Stimulated activated CD8-positive, alpha-beta memory T cell treated with anti-CD3 and anti-CD28 coated beads, Interleukin-7, amount 100 ng/mL, for 48 hours (primary cell): ENCODE results near the gene STYXL2.

Experiments used
- DNase-seq, 2 donors: peaks; one replicate each; pipeline ENCODE4 v3.0.0-alpha.2; 2020; ENCODE audit warnings: low read depth in 1 of 2; ENCODE audit errors: extremely low read depth in 1 of 2

Gene STYXL2

DNA sequence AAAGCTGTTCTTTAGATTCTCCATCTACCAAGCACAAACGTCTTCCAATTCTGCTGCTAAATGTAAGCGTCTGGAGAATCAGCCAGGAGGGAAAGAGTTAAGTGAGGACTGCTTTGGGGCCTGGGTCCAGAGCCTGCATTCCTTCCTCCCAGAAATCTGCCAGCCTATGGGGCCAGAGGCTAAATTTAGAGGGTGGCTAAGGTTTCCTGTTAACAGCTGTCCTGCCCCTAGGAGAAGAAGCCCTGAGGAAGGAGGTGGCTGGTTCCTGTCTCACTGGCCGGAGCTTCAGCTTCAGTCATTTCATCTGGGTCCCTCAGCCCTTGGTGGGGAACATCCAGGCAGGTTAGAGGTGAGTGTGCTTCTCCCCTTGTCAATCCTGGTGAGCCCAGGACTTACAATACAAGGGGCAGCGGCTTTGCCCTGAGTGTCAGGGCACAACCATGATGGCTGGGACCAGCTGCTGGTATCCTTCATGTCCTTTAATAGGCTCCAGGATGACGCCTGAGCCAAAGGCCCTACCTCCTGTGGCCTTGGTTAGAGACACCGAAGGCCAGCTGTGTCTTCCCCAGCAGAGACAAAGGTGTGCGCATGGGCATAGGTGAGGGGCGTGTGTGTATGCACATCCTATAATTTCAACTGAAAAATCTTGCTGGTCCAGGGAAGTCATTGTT is at the start of gene STYXL2:
STYXL2 (plus strand) TSS at position 230 of the 671 bp plus-strand sequence. CDS start 775 bp downstream, outside the sequence.
- DNase-seq = no peak

DNA sequence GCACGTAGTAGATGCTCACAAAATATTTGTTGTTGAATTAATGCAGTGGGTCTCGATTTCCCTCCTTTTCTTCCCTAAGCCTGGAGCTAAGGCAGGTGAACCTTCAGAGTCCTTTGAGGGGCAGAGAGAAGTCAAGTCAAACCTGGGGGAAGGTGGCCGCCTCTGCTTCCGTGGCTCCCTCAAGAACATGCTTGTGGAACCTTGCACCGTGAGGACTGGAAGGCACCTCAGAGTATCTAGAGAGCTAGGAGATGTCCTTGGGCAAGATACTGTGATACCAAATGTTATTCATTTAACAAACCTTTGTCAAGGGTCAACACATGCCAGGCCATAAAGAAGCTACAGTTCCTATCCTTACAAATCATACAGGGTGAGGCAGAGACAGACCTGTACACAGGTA is 42.0 kb upstream of the STYXL2 start:
- DNase-seq = no peak

DNA sequence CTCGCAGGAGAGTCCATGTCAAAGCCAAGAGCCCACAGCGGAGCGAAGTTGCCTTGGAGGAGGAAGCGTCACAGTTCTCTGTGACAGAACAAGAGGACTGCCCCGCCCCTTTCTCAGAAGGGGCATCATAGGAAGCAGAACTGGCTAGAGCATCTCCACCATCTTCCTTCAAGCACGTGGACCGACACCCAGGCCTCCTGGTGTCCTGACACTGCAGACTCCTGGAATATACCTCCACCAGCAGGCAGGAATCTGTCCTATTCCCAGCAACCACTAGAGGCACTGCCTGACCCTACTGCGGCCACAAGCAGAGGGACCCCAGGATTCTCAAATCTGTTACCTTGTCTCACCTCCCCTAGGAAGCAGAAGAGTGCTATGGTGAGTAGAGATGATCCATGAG is 41.5 kb upstream of the STYXL2 start:
- DNase-seq = no peak

DNA sequence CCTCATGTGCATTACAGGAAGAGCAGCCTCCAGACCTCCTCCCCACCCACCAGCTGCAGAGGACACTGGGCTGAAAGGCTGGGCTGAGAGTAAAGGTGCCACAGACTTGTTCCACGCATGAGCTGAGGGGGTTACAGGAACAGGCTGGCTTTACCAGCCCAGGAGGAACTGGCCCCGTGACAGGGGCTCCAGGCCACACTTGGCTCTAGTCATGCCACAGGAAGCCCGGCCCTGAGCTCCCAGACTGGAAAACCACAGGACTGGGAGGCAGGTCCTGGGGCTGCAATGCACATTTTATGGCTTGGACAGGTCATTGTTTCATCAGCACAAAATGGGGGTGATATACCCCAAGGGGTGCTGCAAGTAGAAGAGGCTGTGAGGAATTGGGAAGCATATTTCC is 39.3 kb upstream of the STYXL2 start:
- no peak for DNase-seq

DNA sequence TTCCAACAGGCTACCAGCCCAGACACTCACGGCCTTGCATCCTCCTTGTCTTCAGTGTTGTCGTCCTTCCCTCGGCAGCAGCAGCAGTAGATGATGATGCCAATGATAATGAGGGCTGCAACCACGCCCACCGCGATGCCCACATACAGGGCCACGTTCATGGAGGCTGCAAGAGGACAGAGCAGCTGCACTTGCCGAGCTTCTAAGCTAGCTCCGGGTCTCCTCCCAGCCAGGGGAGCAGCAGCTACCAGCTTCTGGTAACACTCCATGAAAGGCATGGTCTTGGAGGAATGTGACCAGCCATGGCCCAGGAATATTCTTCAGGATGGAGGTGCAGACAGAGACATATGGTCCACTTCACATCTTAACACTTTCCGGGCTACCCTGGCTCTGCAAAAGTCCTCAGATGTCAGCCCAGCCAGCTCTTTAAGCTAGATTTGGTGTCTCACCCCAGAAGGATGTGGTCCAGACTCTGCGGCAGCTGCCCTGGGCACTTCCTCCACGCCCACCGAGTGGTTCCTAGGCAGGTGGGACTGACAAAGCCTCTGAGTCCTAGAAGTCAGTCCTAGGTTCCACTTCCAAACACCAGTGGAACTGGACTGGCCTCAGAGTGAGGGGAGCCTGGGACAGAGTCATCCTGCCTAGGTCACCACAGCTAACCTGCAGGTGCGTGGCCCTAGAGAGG is 38.8 kb upstream of the STYXL2 start:
- no peak for DNase-seq

DNA sequence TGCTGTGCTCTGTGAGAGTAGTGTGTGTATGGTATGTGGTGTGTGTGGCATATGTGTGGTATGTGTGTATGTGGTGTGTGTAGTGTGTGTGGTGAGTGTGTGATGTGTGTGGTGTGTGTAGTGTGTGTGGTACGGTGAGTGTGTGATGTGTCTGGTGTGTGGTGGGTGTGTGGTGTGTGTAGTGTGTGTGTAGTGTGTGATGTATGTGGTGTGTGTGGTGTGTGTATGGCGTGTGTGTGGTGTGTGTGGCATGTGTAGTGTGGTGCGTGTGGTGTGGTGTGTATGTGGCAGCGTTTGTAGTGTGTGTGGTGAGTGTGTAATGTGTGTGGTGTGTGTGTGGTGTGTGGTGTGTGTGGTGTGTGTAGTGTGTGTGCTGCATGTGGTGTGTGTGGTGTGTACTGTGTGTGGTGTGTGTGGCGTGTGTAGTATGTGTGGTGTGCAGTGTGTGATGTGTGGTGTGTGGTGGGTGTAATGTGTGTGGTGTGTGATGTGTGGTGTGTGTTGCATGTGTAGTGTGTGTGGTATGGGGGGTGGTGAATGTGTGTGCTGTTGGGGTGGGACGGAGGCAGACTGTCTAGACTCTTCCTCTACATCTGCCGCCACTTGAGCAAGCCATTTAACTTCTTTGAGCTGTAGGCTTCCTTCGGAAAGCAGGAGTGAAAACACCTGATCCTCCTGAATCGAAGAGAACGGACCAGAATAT is 37.2 kb upstream of the STYXL2 start:
- DNase-seq = no peak

DNA sequence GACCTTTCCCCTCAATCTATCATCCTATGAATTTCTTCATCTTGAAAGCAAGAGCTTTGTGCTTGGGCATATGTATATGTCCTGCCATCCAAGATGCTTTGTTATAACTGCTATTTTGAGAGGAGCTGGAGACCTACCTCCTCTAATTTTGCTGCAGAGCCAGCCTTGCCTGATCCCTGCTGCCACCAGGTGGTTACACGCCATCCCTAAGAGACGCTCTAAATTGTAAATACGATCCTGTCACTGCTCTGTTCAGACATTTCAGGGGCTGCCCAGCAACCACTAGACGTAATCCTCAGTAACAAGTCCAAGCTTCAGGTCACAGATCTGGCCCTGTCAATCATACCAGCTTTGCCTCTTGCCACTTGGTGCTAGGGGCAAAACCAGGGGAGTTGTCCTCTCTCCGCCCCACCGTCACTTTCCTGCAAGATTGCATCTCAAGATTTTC is 36.6 kb upstream of the STYXL2 start:
- DNase-seq = no peak

DNA sequence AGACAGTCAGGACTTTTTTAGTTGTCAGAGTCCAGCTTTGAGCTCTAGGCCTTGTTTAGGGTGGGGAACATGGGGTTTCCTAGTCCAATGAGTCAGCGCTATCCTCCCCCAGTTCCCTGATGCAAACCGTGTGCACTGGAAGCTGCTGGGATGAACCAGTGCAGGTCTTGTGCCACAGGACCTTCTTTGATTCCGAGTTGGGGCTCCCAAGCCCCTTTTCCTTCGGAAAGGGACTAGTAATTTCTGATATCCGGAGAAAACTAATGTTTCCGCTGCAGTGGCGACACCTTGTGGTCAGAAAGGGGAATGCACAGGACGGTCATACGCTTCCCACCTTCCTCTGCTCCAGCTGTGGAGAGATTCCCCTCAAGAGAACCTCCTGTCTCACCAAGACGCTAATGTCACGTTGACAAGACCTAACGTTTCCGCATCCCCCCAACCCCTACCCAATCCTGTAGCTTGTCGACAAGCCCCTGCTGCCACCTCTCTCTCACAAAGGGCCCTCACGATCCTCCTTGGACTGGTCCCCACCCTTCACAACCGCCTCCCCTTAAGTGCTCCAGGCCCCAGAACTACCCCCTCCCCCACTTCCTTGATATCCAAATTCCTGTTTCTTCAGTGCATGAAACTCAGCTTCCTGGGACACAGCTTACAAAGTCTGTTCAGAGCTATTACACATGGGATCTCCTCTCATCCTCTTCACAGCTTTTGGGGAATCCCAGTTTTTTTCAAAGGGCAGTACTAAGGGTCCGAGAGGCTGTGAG is 34.6 kb upstream of the STYXL2 start:
- DNase-seq = peak; percentile 33 to 44

DNA sequence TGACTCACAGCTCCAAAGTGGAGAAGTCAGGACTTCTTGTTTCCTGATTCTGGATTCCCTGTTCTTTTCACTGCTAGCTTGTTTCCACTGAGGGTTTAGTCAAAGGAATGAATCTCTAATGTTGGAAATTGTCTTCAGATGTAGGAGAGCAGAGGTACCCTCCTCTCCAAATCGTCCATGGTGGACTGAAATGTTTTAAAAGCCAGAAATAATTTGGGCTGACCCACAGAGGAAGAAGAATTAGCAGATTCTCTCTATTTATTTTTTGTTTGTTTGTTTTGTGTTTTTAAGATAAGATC is 34.1 kb upstream of the STYXL2 start:
- no peak for DNase-seq

DNA sequence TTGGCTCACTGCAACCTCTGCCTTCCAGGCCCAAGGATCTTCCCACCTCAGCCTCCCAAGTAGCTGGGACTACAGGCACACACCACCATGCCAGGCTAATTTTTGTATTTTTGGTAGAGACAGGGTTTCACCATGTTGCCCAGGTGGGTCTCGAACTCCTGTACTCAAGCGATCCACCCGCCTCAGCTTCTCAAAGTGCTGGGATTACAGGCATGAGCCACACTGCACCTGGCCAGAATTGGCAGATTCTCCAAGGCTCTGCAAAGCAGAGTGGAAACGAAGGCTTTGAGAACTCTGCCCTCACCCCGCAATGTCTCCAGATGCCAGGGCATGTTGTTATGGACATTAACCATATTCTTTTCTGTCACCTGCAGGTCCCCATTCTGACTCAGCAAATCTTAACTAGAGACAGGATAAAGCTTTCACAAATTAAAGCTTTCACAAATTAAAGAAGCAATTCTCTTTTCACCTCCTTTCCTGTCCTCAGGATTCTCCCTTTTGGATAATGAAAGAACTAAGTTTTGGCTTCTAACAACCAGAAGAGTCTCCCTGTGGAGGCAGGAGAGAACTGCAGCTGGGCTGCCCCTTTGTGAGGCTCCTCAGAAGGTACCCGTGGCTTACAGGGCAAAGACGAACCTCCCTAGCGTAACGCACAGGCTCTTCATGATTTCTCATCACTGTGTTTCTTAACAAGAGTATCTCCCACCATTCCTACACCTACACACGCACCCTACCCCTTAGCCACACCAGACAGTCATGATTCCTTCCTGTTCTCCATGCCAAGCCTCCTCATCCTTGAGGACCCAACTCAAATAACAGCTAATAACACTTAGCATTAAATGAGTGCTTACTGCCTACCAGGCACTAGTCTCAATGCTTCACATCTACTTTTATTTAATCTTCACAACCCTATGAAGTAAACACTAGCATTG is 33.5 kb upstream of the STYXL2 start:
- DNase-seq = no peak

DNA sequence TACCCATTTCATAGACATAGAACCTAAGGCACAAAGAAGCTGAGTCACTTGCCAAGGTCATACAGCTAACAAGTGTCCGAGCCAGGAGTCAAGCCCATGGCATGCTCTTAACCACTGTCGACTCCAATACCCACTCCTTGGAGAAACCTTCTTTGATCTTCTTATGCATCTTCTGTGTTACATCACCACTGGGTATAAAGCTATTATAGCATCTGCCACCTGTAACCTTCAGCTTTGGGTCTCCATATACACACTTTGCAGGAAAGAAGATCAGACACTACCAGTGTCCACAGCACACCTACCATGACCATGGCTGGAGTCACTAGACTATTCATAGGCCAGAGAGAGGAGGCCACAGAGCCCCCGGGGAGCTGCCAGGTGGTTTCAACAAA is 32.8 kb upstream of the STYXL2 start:
- DNase-seq = no peak

DNA sequence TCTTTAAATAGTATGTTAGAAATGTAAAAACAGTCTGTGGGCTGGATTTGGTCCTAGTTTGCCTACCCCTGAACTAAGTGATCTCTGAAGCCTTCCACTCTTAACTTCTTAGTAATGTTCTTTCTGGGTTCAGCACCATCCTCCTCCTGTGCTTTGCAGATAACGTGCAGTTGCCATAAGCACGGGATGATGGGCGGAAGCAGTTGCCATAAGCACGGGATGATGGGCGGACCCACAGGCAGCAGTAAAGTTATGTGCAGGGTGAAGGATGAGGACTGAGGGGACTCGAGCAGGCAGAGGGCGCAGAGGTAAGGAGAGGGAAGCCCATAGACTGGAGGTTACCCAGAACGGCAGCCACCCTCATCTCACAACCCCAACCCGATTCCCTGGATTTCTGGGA is 29.3 kb upstream of the STYXL2 start:
- DNase-seq = no peak

DNA sequence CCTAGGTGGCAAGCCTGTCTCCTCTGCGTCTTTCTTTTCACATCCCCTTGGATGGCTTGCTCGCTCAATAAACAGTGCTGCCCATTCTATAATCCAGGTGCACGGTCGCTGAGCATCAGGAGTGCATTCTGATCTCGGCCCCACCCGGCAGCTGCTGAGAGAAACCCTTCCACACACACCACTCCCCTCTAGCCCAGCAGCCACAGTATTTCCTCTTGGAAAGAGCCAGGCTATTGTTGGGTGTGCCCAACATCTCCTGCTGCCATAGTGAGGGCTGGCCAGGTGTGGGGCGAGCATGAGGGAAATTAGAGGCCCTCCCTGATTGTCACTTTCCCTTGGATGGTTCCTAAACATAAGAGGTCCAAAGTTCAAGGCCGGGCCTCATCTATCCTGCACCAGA is 28.4 kb upstream of the STYXL2 start:
- no peak for DNase-seq

DNA sequence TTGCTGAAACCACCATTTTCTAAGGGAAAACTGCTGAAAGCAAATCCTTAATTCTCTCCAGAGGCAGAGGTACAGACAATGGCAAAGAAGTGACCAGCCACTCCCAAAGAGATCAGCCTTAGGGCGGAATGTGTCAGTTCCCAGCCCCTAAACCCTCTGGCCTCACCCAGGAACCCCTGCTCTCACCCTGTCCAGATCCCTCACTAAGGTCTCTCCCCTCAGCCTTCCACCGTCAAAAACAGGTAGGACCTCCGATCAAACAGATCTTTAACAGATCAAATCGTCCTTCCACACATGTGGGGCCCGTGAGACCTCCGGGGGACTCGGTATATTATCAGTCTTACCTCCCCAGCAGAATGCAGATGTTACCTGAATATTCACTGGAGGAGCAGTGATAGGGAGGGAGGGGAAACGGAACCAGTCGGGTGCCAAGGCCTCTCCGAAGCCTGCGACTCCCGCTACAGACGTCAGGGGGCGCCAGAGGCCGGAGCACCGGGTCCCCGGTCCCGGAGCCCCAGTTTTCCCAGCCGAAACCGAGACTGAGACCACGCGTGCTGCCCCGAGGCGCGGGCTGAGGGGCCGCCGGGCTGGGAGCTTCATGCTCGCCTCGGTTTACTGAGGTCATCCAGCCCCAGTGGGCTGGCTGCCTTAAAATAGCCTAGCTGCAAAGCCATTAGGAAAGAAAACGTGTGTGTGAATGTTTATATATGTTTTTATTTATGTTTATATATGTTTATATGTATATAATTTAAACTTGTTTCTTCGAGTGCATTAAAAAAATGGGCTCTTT is 27.3 kb upstream of the STYXL2 start:
- DNase-seq = peak; percentile 48

DNA sequence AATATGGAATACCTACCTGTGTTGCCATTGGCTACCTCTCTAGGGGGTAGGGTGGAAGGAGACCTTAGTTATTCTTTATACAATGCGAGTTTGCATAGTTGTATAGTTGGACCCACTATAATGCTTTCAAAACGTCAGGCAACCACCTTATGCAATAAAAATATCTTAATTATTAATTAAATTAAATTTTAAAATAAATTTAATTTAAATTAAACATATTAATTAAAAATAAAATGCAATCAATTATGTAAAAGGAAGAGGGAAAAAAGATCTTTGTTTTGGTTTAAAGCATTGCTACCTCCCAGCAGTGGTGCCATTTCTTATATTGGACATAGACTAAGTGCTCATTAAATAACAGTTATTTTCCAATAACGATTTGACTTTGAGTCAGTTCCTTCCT is 26.0 kb upstream of the STYXL2 start:
- DNase-seq = no peak

DNA sequence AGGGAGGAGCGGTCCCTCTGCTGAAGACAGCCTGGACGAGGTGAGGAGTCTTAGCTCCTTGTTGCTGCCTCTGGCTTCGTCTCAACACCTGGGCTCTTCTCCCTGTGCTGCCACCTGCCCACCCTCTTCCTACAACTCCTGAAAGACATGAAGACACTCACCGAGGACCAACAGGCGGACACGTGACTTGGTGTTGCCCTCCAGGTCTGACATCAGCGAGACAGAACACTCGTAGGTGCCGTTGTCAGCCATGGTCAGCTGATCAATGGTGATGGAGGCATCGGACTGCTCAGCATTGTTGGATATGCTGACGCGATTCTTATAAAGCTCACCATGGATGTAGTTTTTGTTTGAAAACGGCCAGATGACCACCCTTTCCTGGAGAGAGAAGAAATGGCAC is 25.1 kb upstream of the STYXL2 start:
- DNase-seq = no peak

DNA sequence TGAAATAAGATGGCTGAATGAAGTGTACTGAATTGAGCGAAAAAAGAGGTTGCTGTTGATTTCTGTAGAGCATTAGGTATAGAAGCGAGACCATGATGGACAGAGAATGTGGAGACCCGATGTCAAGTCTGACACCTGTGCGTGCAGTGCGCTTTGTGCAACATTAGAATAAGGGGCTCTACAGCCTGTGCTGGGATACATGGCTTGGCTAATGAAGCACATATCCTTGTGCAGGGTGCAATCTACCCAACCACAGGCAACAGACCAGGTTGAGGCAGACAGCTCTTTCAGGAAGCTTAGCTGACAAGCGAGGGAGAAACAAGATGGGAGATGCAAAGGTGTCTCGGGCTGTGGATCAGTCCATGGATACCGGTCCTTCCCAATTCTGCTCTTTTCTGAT is 22.6 kb upstream of the STYXL2 start:
- DNase-seq = no peak

DNA sequence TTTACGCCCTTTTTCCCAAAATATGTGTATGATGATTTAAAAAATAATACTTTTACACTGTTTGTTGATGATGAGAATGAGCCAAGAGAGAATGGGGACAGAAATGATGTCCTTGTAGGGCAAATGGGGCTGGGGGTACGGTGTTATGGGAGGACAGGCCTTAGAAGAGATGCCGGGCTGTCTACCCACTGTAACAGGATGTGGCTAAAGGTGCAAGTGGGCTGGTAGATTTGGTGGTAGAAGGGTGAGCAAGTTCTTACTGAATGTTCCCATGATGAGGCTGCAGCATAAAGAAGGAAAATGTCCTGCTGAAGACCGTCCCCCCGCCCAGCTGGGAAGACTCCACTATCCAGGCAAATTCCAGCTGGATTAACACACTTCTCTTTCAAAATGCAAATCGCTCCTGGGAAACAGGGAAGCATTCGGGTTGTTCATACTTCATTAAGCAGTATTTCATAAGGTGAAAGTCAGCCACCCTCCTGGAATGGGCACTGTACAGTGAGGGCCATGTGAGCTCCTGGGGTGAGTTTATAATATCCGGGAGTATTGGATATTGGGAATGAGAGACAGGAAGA is 17.7 kb upstream of the STYXL2 start:
- DNase-seq = no peak

DNA sequence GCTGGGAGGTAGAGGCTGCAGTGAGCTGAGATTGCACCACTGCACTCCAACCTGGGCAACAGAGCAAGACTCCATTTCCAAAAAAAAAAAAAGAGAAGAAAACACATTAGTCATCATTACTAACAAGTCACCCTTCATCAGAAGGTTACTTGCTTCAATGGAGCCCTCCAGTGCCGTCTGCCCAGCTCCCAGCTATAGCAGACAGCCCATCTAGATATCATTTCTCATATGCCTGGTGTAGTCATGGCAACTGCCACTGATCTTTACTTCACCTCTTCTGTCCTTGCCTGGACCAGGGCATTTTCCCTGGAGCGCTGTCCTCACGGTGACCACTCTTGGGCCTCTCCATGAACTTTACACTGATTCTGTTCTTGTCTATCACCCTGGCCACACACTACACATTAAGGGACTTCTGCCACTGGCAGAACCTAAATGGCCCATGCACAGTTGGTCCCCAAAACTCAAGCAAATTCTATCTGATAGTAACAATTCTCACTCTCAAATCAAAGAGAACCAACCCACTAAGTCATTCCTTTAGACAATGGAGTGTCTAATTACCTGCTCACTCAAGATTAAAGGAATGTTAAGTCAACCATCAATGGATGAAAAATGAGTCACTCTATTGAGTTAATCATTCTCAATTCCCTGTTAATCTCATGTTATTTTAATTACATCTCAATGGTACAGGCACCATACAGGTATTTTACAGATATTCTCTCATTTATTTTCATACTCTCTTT is 16.6 kb upstream of the STYXL2 start:
- DNase-seq = no peak
